ENCODE results near the gene PDIA4. TPM values are rescaled to one million over a fixed set of nuclear protein-coding genes. Genes with fewer than 3 reads are reported as not detected.

Gene PDIA4
- total RNA-seq, 1 experiment from 2014 or later: 341 TPM

- Mint-ChIP-seq H3K9me3 (peaks cover 18% of the 10 kb centered on the region), H3K27ac (no peak overlapping the region), H3K4me3 (no peak overlapping the region), H3K36me3 (no peaks in the 10 kb centered on the region), H3K4me1 (no peaks in the 10 kb centered on the region), H3K27me3 (ENCODE audit: low read depth) (no peaks in the 10 kb centered on the region)
- no peak for TF ChIP-seq ZMAT4 (CRISPR knock-in tag; IDR thresholded peaks at IDR 0.05)
- TF ChIP-seq ATF2 (CRISPR knock-in tag; IDR thresholded peaks at IDR 0.05; ENCODE audit: borderline replicate concordance, low read depth): no peak
- TF ChIP-seq TEAD4 (CRISPR knock-in tag; IDR thresholded peaks at IDR 0.05): no peak
- no peak for TF ChIP-seq FOXJ3 (CRISPR knock-in tag; IDR thresholded peaks at IDR 0.05; ENCODE audit: borderline replicate concordance)
- no peak for TF ChIP-seq ZNF671 (CRISPR knock-in tag; IDR thresholded peaks at IDR 0.05)
- no peak for TF ChIP-seq FOXP4 (CRISPR knock-in tag; IDR thresholded peaks at IDR 0.05)
- no peak for TF ChIP-seq EMX1 (CRISPR knock-in tag; IDR thresholded peaks at IDR 0.05)
- TF ChIP-seq, protein P1, sequence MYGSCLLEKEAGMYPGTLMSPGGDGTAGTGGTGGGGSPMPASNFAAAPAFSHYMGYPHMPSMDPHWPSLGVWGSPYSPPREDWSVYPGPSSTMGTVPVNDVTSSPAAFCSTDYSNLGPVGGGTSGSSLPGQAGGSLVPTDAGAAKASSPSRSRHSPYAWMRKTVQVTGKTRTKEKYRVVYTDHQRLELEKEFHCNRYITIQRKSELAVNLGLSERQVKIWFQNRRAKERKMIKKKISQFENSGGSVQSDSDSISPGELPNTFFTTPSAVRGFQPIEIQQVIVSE (CRISPR knock-in tag; IDR thresholded peaks at IDR 0.05; ENCODE audit: borderline replicate concordance): no peak
- no peak for TF ChIP-seq E2F4 (CRISPR knock-in tag; IDR thresholded peaks at IDR 0.05; ENCODE audit: borderline replicate concordance, low read depth)
- no peak for ATAC-seq
- POLR2A ChIA-PET: interaction anchor here (0.7 kb wide), 1 partner anchor 63 kb away, joined by 7 read pairs; no protein-coding TSS in a partner anchor
- DNase-seq (ENCODE audit: low spot score): no peak
- CTCF ChIA-PET: interaction anchor here (1.8 to 2.3 kb wide), 3 partner anchors 17 to 43 kb away, joined by 6 to 12 read pairs (median 7); no protein-coding TSS in a partner anchor
These were observed 20.5 kb upstream of the PDIA4 start for GRCh38 chr7:149048805-149049204.

DNA sequence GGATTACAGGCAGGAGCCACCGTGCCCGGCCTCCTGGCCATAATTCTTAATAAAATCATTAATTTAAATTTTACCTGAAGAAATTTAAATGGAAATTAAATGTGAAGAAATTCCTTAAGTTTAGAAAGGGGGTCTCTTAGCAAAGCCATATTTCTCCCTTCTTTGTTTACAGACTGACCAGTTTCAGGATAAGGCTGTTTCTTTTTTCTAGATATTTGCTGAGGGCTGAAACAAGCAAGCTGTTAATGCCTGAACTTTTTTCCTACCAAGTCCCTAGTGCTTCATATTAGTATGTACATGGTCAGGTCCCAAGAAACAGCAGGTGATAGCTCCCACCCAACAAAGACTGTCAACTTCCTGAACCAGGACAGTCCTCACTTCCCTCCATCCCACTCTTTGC, 18.1 kb upstream of the PDIA4 start:
- no peak overlapping the region for H3K4me3 Mint-ChIP-seq
- H3K9me3 Mint-ChIP-seq: peaks cover 20% of the 10 kb centered on the region
- DNase-seq (ENCODE audit: low spot score) (no peak), ATAC-seq (no peak)
- ChIA-PET CTCF (interaction anchor here (1.2 to 2.3 kb wide), 2 partner anchors 19 to 41 kb away, joined by 4 to 8 read pairs; no protein-coding TSS in a partner anchor), POLR2A (interaction anchor here (0.8 kb wide), 1 partner anchor 13 kb away, joined by 6 read pairs; no protein-coding TSS in a partner anchor)
- no peaks in the 10 kb centered on the region for H3K36me3 Mint-ChIP-seq
- H3K27me3 Mint-ChIP-seq (ENCODE audit: low read depth): no peaks in the 10 kb centered on the region
- H3K27ac Mint-ChIP-seq: no peak overlapping the region
- peaks cover 3% of the 10 kb centered on the region; the same call in 1 of the 2 replicates for H3K4me1 Mint-ChIP-seq
- TF ChIP-seq NR2C2 (CRISPR knock-in tag; IDR thresholded peaks at IDR 0.05) (no peak), ZNF423 (CRISPR knock-in tag; IDR thresholded peaks at IDR 0.05) (no peak), FOXJ3 (CRISPR knock-in tag; IDR thresholded peaks at IDR 0.05; ENCODE audit: borderline replicate concordance) (no peak), PRRX2 (CRISPR knock-in tag; IDR thresholded peaks at IDR 0.05) (no peak), TP53 (CRISPR knock-in tag; IDR thresholded peaks at IDR 0.05) (no peak), KAT7 (CRISPR knock-in tag; IDR thresholded peaks at IDR 0.05; ENCODE audit: borderline replicate concordance) (no peak), ZNF232 (CRISPR knock-in tag; IDR thresholded peaks at IDR 0.05) (no peak), FOXP1 (CRISPR knock-in tag; IDR thresholded peaks at IDR 0.05; ENCODE audit: borderline replicate concordance) (no peak), E2F5 (CRISPR knock-in tag; IDR thresholded peaks at IDR 0.05) (no peak), NR3C1 (CRISPR knock-in tag; conservative IDR thresholded peaks at IDR 0.05; ENCODE audit: low read depth) (no peak), E2F1 (CRISPR knock-in tag; IDR thresholded peaks at IDR 0.05) (no peak), USF2 (CRISPR knock-in tag; IDR thresholded peaks at IDR 0.05) (no peak), E2F4 (CRISPR knock-in tag; IDR thresholded peaks at IDR 0.05; ENCODE audit: borderline replicate concordance, low read depth) (no peak)
